ENCODE results near the gene MOCS3. TPM values are rescaled to one million over a fixed set of nuclear protein-coding genes. Genes with fewer than 3 reads are reported as not detected.

MOCS3 gene
- total RNA-seq, 1 donor from 2014 or later = 4.3 TPM

DNA sequence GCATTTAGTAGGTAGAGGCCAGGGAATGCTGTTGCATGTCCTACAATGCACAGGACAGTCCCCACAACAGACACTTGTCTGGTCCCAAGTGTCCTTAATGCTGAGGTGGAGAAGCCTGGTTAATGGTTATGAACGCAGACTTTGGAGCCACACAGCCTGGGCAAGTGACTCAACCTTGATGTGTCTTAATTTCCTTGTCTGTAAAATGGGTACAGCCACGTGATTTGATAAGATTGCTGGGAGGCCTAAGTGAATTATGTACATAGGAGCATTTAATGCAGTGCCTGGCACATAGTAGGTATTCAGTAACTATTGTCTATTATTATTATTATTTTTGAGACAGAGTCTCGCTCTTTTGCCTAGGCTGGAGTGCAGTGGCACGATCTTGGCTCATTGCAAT lies 52.9 kb downstream of the MOCS3 start:
- Mint-ChIP-seq H3K36me3 (ENCODE audit: low read depth) (no peaks in the 10 kb centered on the region), H3K4me3 (ENCODE audit: unreplicated experiment) (no peak overlapping the region), H3K4me1 (ENCODE audit: low read depth) (peaks cover 20% of the 10 kb centered on the region), H3K27ac (ENCODE audit: unreplicated experiment) (no peak overlapping the region), H3K27me3 (ENCODE audit: low read depth) (no peaks in the 10 kb centered on the region), H3K9me3 (ENCODE audit: low read depth) (no peaks in the 10 kb centered on the region)
- TF ChIP-seq, protein P1, sequence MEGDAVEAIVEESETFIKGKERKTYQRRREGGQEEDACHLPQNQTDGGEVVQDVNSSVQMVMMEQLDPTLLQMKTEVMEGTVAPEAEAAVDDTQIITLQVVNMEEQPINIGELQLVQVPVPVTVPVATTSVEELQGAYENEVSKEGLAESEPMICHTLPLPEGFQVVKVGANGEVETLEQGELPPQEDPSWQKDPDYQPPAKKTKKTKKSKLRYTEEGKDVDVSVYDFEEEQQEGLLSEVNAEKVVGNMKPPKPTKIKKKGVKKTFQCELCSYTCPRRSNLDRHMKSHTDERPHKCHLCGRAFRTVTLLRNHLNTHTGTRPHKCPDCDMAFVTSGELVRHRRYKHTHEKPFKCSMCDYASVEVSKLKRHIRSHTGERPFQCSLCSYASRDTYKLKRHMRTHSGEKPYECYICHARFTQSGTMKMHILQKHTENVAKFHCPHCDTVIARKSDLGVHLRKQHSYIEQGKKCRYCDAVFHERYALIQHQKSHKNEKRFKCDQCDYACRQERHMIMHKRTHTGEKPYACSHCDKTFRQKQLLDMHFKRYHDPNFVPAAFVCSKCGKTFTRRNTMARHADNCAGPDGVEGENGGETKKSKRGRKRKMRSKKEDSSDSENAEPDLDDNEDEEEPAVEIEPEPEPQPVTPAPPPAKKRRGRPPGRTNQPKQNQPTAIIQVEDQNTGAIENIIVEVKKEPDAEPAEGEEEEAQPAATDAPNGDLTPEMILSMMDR (IDR thresholded peaks at IDR 0.05) = no peak
- peak; percentile 2 for DNase-seq (ENCODE audit: low spot score)

DNA sequence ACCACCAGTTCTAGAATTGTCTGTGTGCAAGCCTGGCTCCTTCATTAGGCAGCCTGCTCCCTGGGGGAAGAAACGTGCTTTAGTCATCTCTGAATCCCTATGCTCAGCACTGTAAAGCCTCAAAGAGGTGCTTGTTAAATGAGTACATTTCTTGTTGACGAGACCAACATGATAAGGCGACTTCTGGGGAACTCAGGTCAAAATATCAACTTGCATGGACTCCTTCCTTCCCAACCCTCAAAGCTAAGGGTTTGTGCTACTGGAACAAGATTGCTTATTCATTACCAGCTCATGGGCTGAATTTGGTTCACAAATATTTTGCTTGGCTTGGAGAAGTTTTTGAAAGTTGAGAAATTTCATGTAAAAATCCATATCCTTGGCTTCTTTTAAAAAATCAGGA lies 53.7 kb downstream of the MOCS3 start:
- DNase-seq (ENCODE audit: low spot score) = no peak
- H3K36me3 Mint-ChIP-seq (ENCODE audit: low read depth) = no peaks in the 10 kb centered on the region
- H3K4me1 Mint-ChIP-seq (ENCODE audit: low read depth) = peaks cover 24% of the 10 kb centered on the region
- no peak overlapping the region for H3K27ac Mint-ChIP-seq (ENCODE audit: unreplicated experiment)
- no peaks in the 10 kb centered on the region for H3K27me3 Mint-ChIP-seq (ENCODE audit: low read depth)
- TF ChIP-seq, protein P1 (IDR thresholded peaks at IDR 0.05) = no peak
- H3K9me3 Mint-ChIP-seq (ENCODE audit: low read depth) = no peaks in the 10 kb centered on the region
- no peak overlapping the region for H3K4me3 Mint-ChIP-seq (ENCODE audit: unreplicated experiment)

Other genes with a start within 250 kb of the MOCS3 start
- 0.34 to 2.2 TPM (median 1.1 TPM) in 3 replicates for gene PARD6B, start 227.2 kb upstream of the MOCS3 start, total RNA-seq
- gene BCAS4, start 163.8 kb upstream of the MOCS3 start, total RNA-seq = 6.7 to 7.6 TPM (median 7.4 TPM) in 3 replicates
- 56.8 to 60.2 TPM (median 58.9 TPM) in 3 replicates for gene ADNP, start 27.4 kb upstream of the MOCS3 start, total RNA-seq
- gene DPM1, start 286 bp upstream of the MOCS3 start, total RNA-seq = 37.7 to 40.5 TPM (median 39.9 TPM) in 3 replicates
- gene KCNG1, start 64.3 kb downstream of the MOCS3 start, total RNA-seq = 2.9 to 14.6 TPM (median 13.0 TPM) in 3 replicates

Measured in chondrocyte (in vitro differentiated cells).